Measurements from ENCODE around the gene OBSCN. TPM values are rescaled to one million over a fixed set of nuclear protein-coding genes. Genes with fewer than 3 reads are reported as not detected.

Gene OBSCN
- total and polyA plus RNA-seq, 2 donors (not counting 3 experiments of a cell fraction or from before 2014, with no cell fraction given): 1.5 to 2.9 TPM

DNA sequence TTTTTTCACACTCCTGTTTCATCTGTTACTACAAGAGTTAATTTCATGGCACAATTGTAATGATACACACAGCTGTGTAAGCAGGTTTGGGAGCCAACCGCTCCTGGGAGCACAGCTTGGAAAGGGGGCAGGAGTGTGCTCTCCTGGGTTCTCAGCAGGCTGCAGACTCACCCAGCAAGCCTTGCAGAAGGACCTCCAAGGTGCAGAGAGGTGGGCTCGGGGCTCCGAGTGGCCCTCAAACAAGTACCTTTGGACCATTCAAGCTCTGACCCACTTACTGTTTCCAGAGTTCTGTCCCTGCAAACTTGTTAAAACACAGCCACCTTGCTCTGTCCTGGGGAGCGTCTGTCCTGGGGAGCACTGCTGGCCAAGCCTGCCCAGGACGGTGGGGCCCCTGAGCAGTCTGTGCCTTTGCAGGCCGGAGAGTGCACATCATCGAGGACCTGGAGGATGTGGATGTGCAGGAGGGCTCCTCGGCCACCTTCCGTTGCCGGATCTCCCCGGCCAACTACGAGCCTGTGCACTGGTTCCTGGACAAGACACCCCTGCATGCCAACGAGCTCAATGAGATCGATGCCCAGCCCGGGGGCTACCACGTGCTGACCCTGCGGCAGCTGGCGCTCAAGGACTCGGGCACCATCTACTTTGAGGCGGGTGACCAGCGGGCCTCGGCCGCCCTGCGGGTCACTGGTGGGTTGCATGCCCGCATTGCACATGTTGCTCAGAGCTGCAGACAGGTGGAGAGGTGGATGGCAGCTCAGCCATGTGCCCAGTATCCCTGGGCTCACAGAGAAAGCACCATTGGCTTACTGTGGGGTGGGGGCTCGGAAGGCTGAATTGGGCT lies 78.0 kb downstream of the OBSCN start:
- TF ChIP-seq GATA2 (IDR thresholded peaks at IDR 0.05; ENCODE audit: insufficient read depth, insufficient read length, low read depth, low read length) (no peak), POLR2AphosphoS5 (IDR thresholded peaks at IDR 0.05; ENCODE audit: insufficient read depth, low read depth, low read length) (no peak), POLR2A (IDR thresholded peaks at IDR 0.05; ENCODE audit: low read depth, low read length) (no peak), JUN (IDR thresholded peaks at IDR 0.05; ENCODE audit: borderline replicate concordance, insufficient read depth, insufficient read length, low read depth) (no peak), FOS (IDR thresholded peaks at IDR 0.05; ENCODE audit: borderline replicate concordance, insufficient read depth, low read length) (no peak), EZH2 (IDR thresholded peaks at IDR 0.05; ENCODE audit: borderline replicate concordance, low read depth, low read length, severe bottlenecking) (no peak), MYC (IDR thresholded peaks at IDR 0.05; ENCODE audit: low read depth, low read length) (no peak)
- TF ChIP-seq, protein P1, sequence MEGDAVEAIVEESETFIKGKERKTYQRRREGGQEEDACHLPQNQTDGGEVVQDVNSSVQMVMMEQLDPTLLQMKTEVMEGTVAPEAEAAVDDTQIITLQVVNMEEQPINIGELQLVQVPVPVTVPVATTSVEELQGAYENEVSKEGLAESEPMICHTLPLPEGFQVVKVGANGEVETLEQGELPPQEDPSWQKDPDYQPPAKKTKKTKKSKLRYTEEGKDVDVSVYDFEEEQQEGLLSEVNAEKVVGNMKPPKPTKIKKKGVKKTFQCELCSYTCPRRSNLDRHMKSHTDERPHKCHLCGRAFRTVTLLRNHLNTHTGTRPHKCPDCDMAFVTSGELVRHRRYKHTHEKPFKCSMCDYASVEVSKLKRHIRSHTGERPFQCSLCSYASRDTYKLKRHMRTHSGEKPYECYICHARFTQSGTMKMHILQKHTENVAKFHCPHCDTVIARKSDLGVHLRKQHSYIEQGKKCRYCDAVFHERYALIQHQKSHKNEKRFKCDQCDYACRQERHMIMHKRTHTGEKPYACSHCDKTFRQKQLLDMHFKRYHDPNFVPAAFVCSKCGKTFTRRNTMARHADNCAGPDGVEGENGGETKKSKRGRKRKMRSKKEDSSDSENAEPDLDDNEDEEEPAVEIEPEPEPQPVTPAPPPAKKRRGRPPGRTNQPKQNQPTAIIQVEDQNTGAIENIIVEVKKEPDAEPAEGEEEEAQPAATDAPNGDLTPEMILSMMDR (IDR thresholded peaks at IDR 0.05; ENCODE audit: extremely low read depth in 1 of 2, insufficient read depth in 1 of 2, low read depth in 1 of 2, low read length in 2 of 2): no peak
- TF ChIP-seq, protein P2, sequence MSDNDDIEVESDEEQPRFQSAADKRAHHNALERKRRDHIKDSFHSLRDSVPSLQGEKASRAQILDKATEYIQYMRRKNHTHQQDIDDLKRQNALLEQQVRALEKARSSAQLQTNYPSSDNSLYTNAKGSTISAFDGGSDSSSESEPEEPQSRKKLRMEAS (IDR thresholded peaks at IDR 0.05; ENCODE audit: insufficient read depth, insufficient read length): no peak
- Histone ChIP-seq H3K79me2 (ENCODE audit: control insufficient read depth, insufficient read depth, low read length) (no peaks in the 10 kb centered on the region), H3K4me1 (ENCODE audit: control insufficient read depth, extremely low read depth, insufficient read depth, low read length) (no peaks in the 10 kb centered on the region), H3K36me3 (ENCODE audit: control insufficient read depth in 2 of 2, extremely low read depth in 1 of 2, insufficient read depth in 2 of 2, low read length in 2 of 2) (no peaks in the 10 kb centered on the region), H3K27ac (ENCODE audit: insufficient read depth, low read depth, low read length) (no peak overlapping the region), H3K9me3 (replicated peaks; ENCODE audit: control insufficient read depth, insufficient read depth, low read length) (no peaks in the 10 kb centered on the region), H2AFZ (ENCODE audit: low read depth, low read length) (no peak overlapping the region), H3K4me2 (ENCODE audit: insufficient read depth, low read length) (no peak overlapping the region), H3K27me3 (ENCODE audit: control insufficient read depth in 2 of 2, insufficient read depth in 2 of 2, low read length in 2 of 2) (no peaks in the 10 kb centered on the region), H3K9me1 (replicated peaks; ENCODE audit: control insufficient read depth, extremely low read depth, insufficient read depth, low read length) (no peaks in the 10 kb centered on the region), H3K4me3 (replicated peaks in 1 of 3; ENCODE audit: insufficient read depth in 1 of 3, low read depth in 1 of 3, low read length in 3 of 3) (no peak overlapping the region), H3K9ac (replicated peaks; ENCODE audit: extremely low read depth, insufficient read depth, low read length) (no peak overlapping the region), H4K20me1 (replicated peaks; ENCODE audit: control insufficient read depth, extremely low read depth, insufficient read depth, low read length) (no peaks in the 10 kb centered on the region)
- DNase-seq (ENCODE audit: low read depth, low spot score) (no peak), FAIRE-seq (no peak)
- CTCF ChIA-PET: no interaction called here
- dilution Hi-C loops (cut with MboI; ENCODE audit: extremely low pct_ligation_motif_present, low sequenced_read_pairs): no loop called here
- POLR2A ChIA-PET: no interaction called here
- BruUV-seq (replicated peaks): no TSS peak
- intact Hi-C loops (cut with micrococcal nuclease): no loop called here
